Measurements from ENCODE around the gene SP3. TPM values are rescaled to one million over a fixed set of nuclear protein-coding genes. Genes with fewer than 3 reads are reported as not detected.

The SP3 gene
- total and polyA plus RNA-seq, 2 of the 8 experiments (the other 6 are each of a cell fraction or from before 2014, with no cell fraction given), result 31.0 to 92.1 TPM

DNA sequence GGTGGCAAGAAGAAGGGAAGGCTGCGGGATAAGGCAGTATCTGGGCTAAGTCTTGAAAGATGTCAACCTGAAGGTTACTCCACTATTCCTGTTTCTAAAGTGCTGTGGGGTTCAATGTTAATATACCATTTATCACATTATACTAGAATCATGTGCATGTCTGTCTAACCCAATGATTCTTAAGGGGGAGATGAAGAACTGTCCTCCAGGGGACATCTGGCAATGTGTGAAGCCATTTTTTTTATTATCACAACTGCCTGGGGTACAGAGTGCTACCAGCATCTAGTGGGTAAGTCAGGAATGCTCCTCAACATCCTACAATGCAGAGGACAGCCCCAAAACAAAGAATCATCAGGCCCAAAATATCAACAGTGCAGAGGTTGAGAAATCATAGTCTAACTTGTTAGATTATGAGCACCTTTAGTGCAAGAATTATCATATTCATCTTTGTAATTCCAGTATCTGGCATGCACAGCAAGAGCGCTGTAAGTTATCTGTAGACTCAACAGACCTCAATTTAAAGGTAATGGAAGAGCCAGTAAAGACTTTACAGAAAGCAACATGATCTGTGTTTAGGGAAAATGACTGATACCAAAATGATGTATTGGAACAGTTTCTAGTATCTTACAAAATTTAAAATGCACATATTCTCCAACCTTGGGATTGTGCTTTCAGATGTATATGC is 26.3 kb downstream of the SP3 start:
- DNase-seq (ENCODE audit: low read depth in 1 of 2, low spot score in 2 of 2) (no peak), FAIRE-seq (no peak)
- H3K9me3 ChIP-seq (ENCODE audit: insufficient read depth in 2 of 2, low read depth in 1 of 2, low read length in 1 of 2), result no peaks in the 10 kb centered on the region
- no peak overlapping the region for H2BK15ac ChIP-seq (ENCODE audit: low read length)
- WGBS, 2 experiments (ENCODE audit: extremely low coverage in 1 of 2, insufficient coverage in 1 of 2, insufficient read length in 1 of 2, insufficient replicate concordance in 2 of 2, low coverage in 1 of 2, low lambda C conversion rate in 2 of 2, missing lambda C conversion rate in 1 of 2), result 93% methylated on average over 2 of the region's 2 CpGs; no CpG with 5 or more reads in 1 of the 2 experiments
- no peak overlapping the region for H2AK5ac ChIP-seq (ENCODE audit: low read depth, low read length)
- H3K4me1 ChIP-seq (replicated peaks in 1 of 4; ENCODE audit: control insufficient read depth in 3 of 4, insufficient read depth in 4 of 4, low read length in 3 of 4), result peaks cover 0 to 11% (median 2%) of the 10 kb centered on the region in 4 experiments; a peak in 4 of 7 replicates
- no peak overlapping the region for H3K23ac ChIP-seq (ENCODE audit: insufficient read length)
- H3K14ac ChIP-seq (ENCODE audit: insufficient read length), result no peak overlapping the region
- no peak overlapping the region for H4K8ac ChIP-seq (ENCODE audit: extremely low read depth, insufficient read depth, low read length)
- no peak overlapping the region for H2BK120ac ChIP-seq (replicated peaks; ENCODE audit: low read depth, low read length)
- H3K27ac ChIP-seq (ENCODE audit: low read depth, low read length), result no peak overlapping the region
- H3K18ac ChIP-seq (ENCODE audit: extremely low read depth, low read length), result no peak overlapping the region
- no peaks in the 10 kb centered on the region; the same call in 1 of the 2 replicates for H3K23me2 ChIP-seq (ENCODE audit: low read depth, low read length)
- H3K56ac ChIP-seq (replicated peaks; ENCODE audit: insufficient read length, low read depth, low read length), result no peak overlapping the region
- no peak overlapping the region for H3K4ac ChIP-seq (replicated peaks; ENCODE audit: insufficient read length, low read depth, low read length)
- no peak overlapping the region for H2BK5ac ChIP-seq (ENCODE audit: low read depth, low read length)
- H3K36me3 ChIP-seq (ENCODE audit: control insufficient read depth in 2 of 4, insufficient read depth in 4 of 4, low read length in 3 of 4), result no peaks in the 10 kb centered on the region; a peak in 1 of 8 replicates
- POLR2A ChIA-PET (ENCODE audit: partially characterized antibody), result no interaction called here
- no peak overlapping the region for H2BK20ac ChIP-seq (ENCODE audit: low read length)
- H3K27me3 ChIP-seq (replicated peaks in 1 of 4; ENCODE audit: control insufficient read depth in 3 of 4, extremely low read depth in 1 of 4, insufficient read depth in 3 of 4, low read length in 3 of 4), result no peaks in the 10 kb centered on the region
- no peak overlapping the region for H4K5ac ChIP-seq (ENCODE audit: insufficient read length, low read depth, low read length)
- TF ChIP-seq RAD21 (IDR thresholded peaks at IDR 0.05 in 1 of 2, conservative IDR thresholded peaks at IDR 0.05 in 1 of 2; ENCODE audit: low read depth in 2 of 2, low read length in 2 of 2), result no peak
- no peak for TF ChIP-seq EZH2 (IDR thresholded peaks at IDR 0.05; ENCODE audit: low read depth, low read length, severe bottlenecking)
- no peak overlapping the region for H2AFZ ChIP-seq (ENCODE audit: low read length)
- no peak overlapping the region for H3K4me3 ChIP-seq (ENCODE audit: extremely low read depth in 1 of 4, insufficient read depth in 2 of 4, low read depth in 3 of 4, low read length in 4 of 4)
- H3K79me1 ChIP-seq (ENCODE audit: low read depth, low read length), result no peaks in the 10 kb centered on the region; the same call in 1 of the 2 replicates
- H3K79me2 ChIP-seq (ENCODE audit: control insufficient read depth in 1 of 2, insufficient read depth in 2 of 2, low read length in 2 of 2), result peaks cover 22 to 99% of the 10 kb centered on the region in 2 experiments
- peaks cover 19 to 30% of the 10 kb centered on the region in 2 experiments for H4K20me1 ChIP-seq (replicated peaks in 1 of 2; ENCODE audit: control insufficient read depth in 1 of 2, insufficient read depth in 2 of 2, low read length in 2 of 2)
- H3K4me2 ChIP-seq (ENCODE audit: insufficient read depth in 1 of 2, low read depth in 2 of 2, low read length in 2 of 2), result no peak overlapping the region
- H2BK12ac ChIP-seq (ENCODE audit: low read depth, low read length), result no peak overlapping the region
- no peak overlapping the region for H3K9ac ChIP-seq (replicated peaks in 1 of 4; ENCODE audit: extremely low read depth in 1 of 4, low read depth in 3 of 4, low read length in 3 of 4)
- H4K91ac ChIP-seq (replicated peaks; ENCODE audit: insufficient read length, low read length), result no peak overlapping the region
- CTCF ChIA-PET (ENCODE audit: partially characterized antibody), result interaction anchor here (0.6 kb wide), 1 partner anchor 544 kb away, joined by 4 read pairs; no protein-coding TSS in a partner anchor

All from H1 (cell line).